ENCODE results near the gene TUBB2B. TPM values are rescaled to one million over a fixed set of nuclear protein-coding genes. Genes with fewer than 3 reads are reported as not detected.
"Not testable (repeated sequence)": the region's sequence is repeated elsewhere in the genome, so short reads cannot be mapped to it uniquely, and the experiment has no call there.

The TUBB2B gene
- total RNA-seq, 2 experiments from 2014 or later, result 0.27 TPM; not detected in 1

DNA sequence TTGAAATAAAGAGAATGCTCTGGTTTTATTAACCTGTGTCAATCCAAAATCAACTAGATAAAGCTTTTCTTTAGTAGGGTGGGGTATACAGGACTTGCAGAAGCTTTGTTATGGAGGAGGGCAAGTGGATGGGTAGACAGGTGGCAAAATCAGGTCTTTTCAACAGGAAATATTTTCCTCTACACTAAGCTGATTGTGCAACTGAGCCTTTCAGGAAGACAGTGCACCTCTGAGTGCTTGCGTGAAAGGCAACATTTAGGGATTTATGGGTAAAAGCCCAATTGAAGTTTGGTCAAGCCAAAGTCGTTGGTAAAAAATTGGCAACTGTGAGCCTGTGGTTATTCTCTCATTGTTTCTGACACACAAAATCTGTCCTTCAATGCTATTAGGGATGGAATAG, 46.3 kb downstream of the TUBB2B start:
- no peaks in the 10 kb centered on the region for H4K20me1 ChIP-seq (ENCODE audit: insufficient read depth, low read length)
- H3K4me3 ChIP-seq (ENCODE audit: low read depth, low read length, poor library complexity, severe bottlenecking), result no peak overlapping the region
- 0 out of 2 replicates have a peak, but pooled peaks cover 5% of the 10 kb centered on the region for H3K9me3 ChIP-seq (ENCODE audit: low read length)
- POLR2A ChIA-PET, result interaction anchor here (0.7 kb wide), 2 partner anchors 8 to 74 kb away, joined by 4 read pairs; no protein-coding TSS in a partner anchor
- DNase-seq (ENCODE audit: low spot score), result no peak
- intact Hi-C loops (cut with micrococcal nuclease; ENCODE audit: unreplicated experiment), result no loop called here
- TF ChIP-seq EZH2phosphoT487 (IDR thresholded peaks at IDR 0.05; ENCODE audit: borderline replicate concordance, low read depth, low read length), result no peak
- TF ChIP-seq CTCF (conservative IDR thresholded peaks at IDR 0.05; ENCODE audit: low read length), result no peak
- no peak overlapping the region for H2AFZ ChIP-seq (ENCODE audit: low read length)
- no peaks in the 10 kb centered on the region for H3K4me1 ChIP-seq (ENCODE audit: insufficient read depth, low read length, poor library complexity, severe bottlenecking)
- H3K9me2 ChIP-seq (ENCODE audit: insufficient read depth, low read length), result no peaks in the 10 kb centered on the region
- no peak overlapping the region for H3K4me2 ChIP-seq (ENCODE audit: low read length)
- CTCF ChIA-PET (ENCODE audit: unreplicated experiment), result no interaction called here
- BruUV-seq (replicated peaks), result no TSS peak
- H3K36me3 ChIP-seq (ENCODE audit: insufficient read depth, low read length), result no peaks in the 10 kb centered on the region
- H3K27ac ChIP-seq (ENCODE audit: low read depth, low read length, poor library complexity, severe bottlenecking), result no peak overlapping the region
- H3K79me2 ChIP-seq (ENCODE audit: insufficient read depth, low read depth, low read length), result no peaks in the 10 kb centered on the region

- H3K4me1 ChIP-seq (ENCODE audit: insufficient read depth, low read length, poor library complexity, severe bottlenecking); BruUV-seq (replicated peaks); intact Hi-C loops (cut with micrococcal nuclease; ENCODE audit: unreplicated experiment); H3K79me2 ChIP-seq (ENCODE audit: insufficient read depth, low read depth, low read length); DNase-seq (ENCODE audit: low spot score); H3K9me2 ChIP-seq (ENCODE audit: insufficient read depth, low read length); H4K20me1 ChIP-seq (ENCODE audit: insufficient read depth, low read length); H2AFZ ChIP-seq (ENCODE audit: low read length); H3K4me2 ChIP-seq (ENCODE audit: low read length); H3K4me3 ChIP-seq (ENCODE audit: low read depth, low read length, poor library complexity, severe bottlenecking); H3K9me3 ChIP-seq (ENCODE audit: low read length); POLR2A ChIA-PET; CTCF ChIA-PET (ENCODE audit: unreplicated experiment); H3K27ac ChIP-seq (ENCODE audit: low read depth, low read length, poor library complexity, severe bottlenecking); H3K36me3 ChIP-seq (ENCODE audit: insufficient read depth, low read length): not testable (repeated sequence)
Observed at GRCh38 chr6:3179945-3180344, 47.5 kb downstream of the TUBB2B start.

DNA sequence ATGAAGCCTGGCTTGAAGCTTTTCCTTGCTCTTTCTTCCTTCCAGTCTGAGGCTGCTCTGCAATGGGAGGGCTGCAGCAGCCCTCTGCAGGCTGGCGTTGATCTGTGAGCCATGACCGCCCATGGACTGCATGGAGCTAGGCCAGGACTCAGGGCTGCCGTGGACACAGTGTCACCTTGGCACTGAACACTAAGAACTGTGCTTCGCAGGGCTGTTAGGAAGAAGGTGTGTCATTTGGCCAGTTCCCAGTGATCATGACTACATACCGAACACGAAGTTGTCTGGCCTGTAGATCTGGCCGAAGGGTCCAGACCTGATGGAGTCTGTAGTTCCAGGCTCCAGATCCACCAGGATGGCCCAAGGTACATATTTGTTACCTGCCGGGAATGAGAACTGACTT, 48.8 kb downstream of the TUBB2B start:
- BruUV-seq (replicated peaks); H3K79me2 ChIP-seq (ENCODE audit: insufficient read depth, low read depth, low read length); H3K9me3 ChIP-seq (ENCODE audit: low read length); H3K4me2 ChIP-seq (ENCODE audit: low read length); DNase-seq (ENCODE audit: low spot score); H3K4me3 ChIP-seq (ENCODE audit: low read depth, low read length, poor library complexity, severe bottlenecking); intact Hi-C loops (cut with micrococcal nuclease; ENCODE audit: unreplicated experiment); H3K4me1 ChIP-seq (ENCODE audit: insufficient read depth, low read length, poor library complexity, severe bottlenecking); H2AFZ ChIP-seq (ENCODE audit: low read length); H3K36me3 ChIP-seq (ENCODE audit: insufficient read depth, low read length); H3K9me2 ChIP-seq (ENCODE audit: insufficient read depth, low read length); CTCF ChIA-PET (ENCODE audit: unreplicated experiment); POLR2A ChIA-PET; H4K20me1 ChIP-seq (ENCODE audit: insufficient read depth, low read length); H3K27ac ChIP-seq (ENCODE audit: low read depth, low read length, poor library complexity, severe bottlenecking): not testable (repeated sequence)

Measured in OCI-LY7 (cell line).